Endodermal cell (in vitro differentiated cells): ENCODE results near the gene MED22. TPM values are rescaled to one million over a fixed set of nuclear protein-coding genes. Genes with fewer than 3 reads are reported as not detected.
"Not testable (repeated sequence)": the region's sequence is repeated elsewhere in the genome, so short reads cannot be mapped to it uniquely, and the experiment has no call there.

Source experiments
- DNase-seq: peaks from one replicate; pipeline ENCODE4 v3.0.0-alpha.2; 2017
- H3K27ac ChIP-seq: 2 replicates; pipeline ENCODE4 v1.5.1; 2013; ENCODE audit warnings: mild to moderate bottlenecking, low read depth, low read length, moderate library complexity
- H3K27me3 ChIP-seq: 2 replicates; pipeline ENCODE4 v1.6.1; 2013; ENCODE audit warnings: mild to moderate bottlenecking, low read length, moderate library complexity; ENCODE audit not compliant: insufficient read depth, control insufficient read depth, poor library complexity, severe bottlenecking
- H3K36me3 ChIP-seq: 2 replicates; pipeline ENCODE4 v1.7.0; 2013; ENCODE audit warnings: mild to moderate bottlenecking, low read length, moderate library complexity; ENCODE audit not compliant: control insufficient read depth, insufficient read depth
- H3K4me1 ChIP-seq: one replicate; pipeline ENCODE4 v1.7.0; 2013; ENCODE audit warnings: low read length; ENCODE audit not compliant: control insufficient read depth, insufficient read depth
- H3K4me3 ChIP-seq: 2 replicates; pipeline ENCODE4 v1.5.1; 2013; ENCODE audit warnings: mild to moderate bottlenecking, low read length, moderate library complexity
- H3K9ac ChIP-seq: 2 replicates; pipeline ENCODE4 v1.6.1; 2013; ENCODE audit warnings: mild to moderate bottlenecking, low read length, moderate library complexity; ENCODE audit not compliant: poor library complexity, severe bottlenecking; ENCODE audit errors: extremely low read depth
- H3K9me3 ChIP-seq: 2 replicates; pipeline ENCODE4 v1.6.1; 2013; ENCODE audit warnings: mild to moderate bottlenecking, low read length, moderate library complexity; ENCODE audit not compliant: control insufficient read depth
- H3K27ac Mint-ChIP-seq: 2 replicates; pipeline ENCODE4 v1.8.0; 2020; ENCODE audit warnings: mixed read lengths
- H3K27me3 Mint-ChIP-seq: 2 replicates; pipeline ENCODE4 v1.8.0; 2021; ENCODE audit warnings: mild to moderate bottlenecking, mixed read lengths; ENCODE audit not compliant: insufficient read depth
- H3K36me3 Mint-ChIP-seq: 2 replicates; pipeline ENCODE4 v1.8.0; 2020; ENCODE audit warnings: low read depth, mixed read lengths
- H3K4me1 Mint-ChIP-seq: 2 replicates; pipeline ENCODE4 v1.8.0; 2020; ENCODE audit warnings: mixed read lengths
- H3K4me3 Mint-ChIP-seq: 2 replicates; pipeline ENCODE4 v1.8.0; 2020; ENCODE audit warnings: mild to moderate bottlenecking, moderate library complexity, mixed read lengths
- H3K9me3 Mint-ChIP-seq: 2 replicates; pipeline ENCODE4 v1.8.0; 2020; ENCODE audit warnings: mild to moderate bottlenecking, mixed read lengths
- CTCF ChIP-seq: fragments of 200-600 bp; sonication (generic); conservative IDR thresholded peaks from 2 replicates; pipeline ENCODE4 v1.5.0; 2021; ENCODE audit warnings: antibody characterized with exemption, mild to moderate bottlenecking
- WGBS, 2 experiments: methylation state at CpG; one replicate each; pipeline versions ENCODE4 v1.1.5 to v1.1.7; 2013; ENCODE audit warnings: missing lambda C conversion rate in 2 of 2, mixed read lengths in 1 of 2; ENCODE audit not compliant: insufficient coverage in 1 of 2, insufficient read length in 1 of 2; 5-methylcytosine and 5-hydroxymethylcytosine counted together
- total RNA-seq, 2 donors: library from RNA; stranded (reverse); fragmentation: NEBNext Ultra II Directional in 1 of 2; extraction: Animal tissue kit (Norgen Biotek cat#: 25700) in 1 of 2; gene quantifications; 2 replicates in 1 of 2; 3 replicates in 1 of 2; pipeline ENCODE4 v1.2.1, GENCODE V29; 2021

Gene MED22
- total RNA-seq, 2 donors from 2014 or later: 54.6 to 57.3 TPM

- no peak overlapping the region for H3K27ac Mint-ChIP-seq
- no peak for TF ChIP-seq CTCF
- no peaks in the 10 kb centered on the region for H3K9me3 ChIP-seq
- H3K27me3 ChIP-seq: no peaks in the 10 kb centered on the region
- H3K9ac ChIP-seq: no peak overlapping the region
- H3K4me3 Mint-ChIP-seq: no peak overlapping the region
- WGBS, 2 experiments: 60 to 74% methylated on average over 4 to 8 of the region's 8 CpGs
- H3K36me3 ChIP-seq: no peaks in the 10 kb centered on the region
- H3K4me1 Mint-ChIP-seq: no peaks in the 10 kb centered on the region
- H3K27me3 Mint-ChIP-seq: peaks cover 21% of the 10 kb centered on the region
- no peak overlapping the region for H3K4me3 ChIP-seq
- no peak for DNase-seq
- H3K27ac ChIP-seq: no peak overlapping the region
- H3K4me1 ChIP-seq: no peaks in the 10 kb centered on the region
- H3K9me3 Mint-ChIP-seq: peaks cover 15% of the 10 kb centered on the region
- H3K36me3 Mint-ChIP-seq: no peaks in the 10 kb centered on the region
Measured at GRCh38 chr9:133394687-133395271, 46.8 kb upstream of the MED22 start.

GRCh38 chr9:133393399-133393798, 45.5 kb upstream of the MED22 start:
- H3K27me3 ChIP-seq: no peaks in the 10 kb centered on the region
- DNase-seq: no peak
- Mint-ChIP-seq H3K27me3 (peaks cover 25% of the 10 kb centered on the region), H3K4me1 (no peaks in the 10 kb centered on the region), H3K4me3 (no peak overlapping the region), H3K27ac (no peak overlapping the region), H3K9me3 (peaks cover 17% of the 10 kb centered on the region), H3K36me3 (no peaks in the 10 kb centered on the region)
- H3K27ac ChIP-seq: no peak overlapping the region
- H3K9ac ChIP-seq: no peak overlapping the region
- no peaks in the 10 kb centered on the region for H3K36me3 ChIP-seq
- no peaks in the 10 kb centered on the region for H3K4me1 ChIP-seq
- no peak overlapping the region for H3K4me3 ChIP-seq
- no peaks in the 10 kb centered on the region for H3K9me3 ChIP-seq
- 85 to 100% methylated on average over 3 of the region's 3 CpGs for WGBS, 2 experiments
- no peak for TF ChIP-seq CTCF

GRCh38 chr9:133392308-133392707, 44.4 kb upstream of the MED22 start:
- H3K9ac ChIP-seq, H3K4me1 Mint-ChIP-seq, H3K9me3 ChIP-seq, H3K36me3 Mint-ChIP-seq, H3K4me3 ChIP-seq, H3K27ac Mint-ChIP-seq, DNase-seq, H3K27ac ChIP-seq, H3K36me3 ChIP-seq, H3K27me3 ChIP-seq, H3K4me1 ChIP-seq, H3K4me3 Mint-ChIP-seq: not testable (repeated sequence)
- 74 to 91% methylated on average over 3 of the region's 3 CpGs for WGBS, 2 experiments
- Mint-ChIP-seq H3K27me3 (peaks cover 25% of the 10 kb centered on the region), H3K9me3 (peaks cover 17% of the 10 kb centered on the region)

GRCh38 chr9:133391449-133391848, 43.5 kb upstream of the MED22 start:
- H3K4me3 Mint-ChIP-seq, H3K4me3 ChIP-seq, H3K9ac ChIP-seq, DNase-seq, H3K4me1 Mint-ChIP-seq, H3K36me3 Mint-ChIP-seq, H3K27me3 ChIP-seq, H3K4me1 ChIP-seq, H3K27ac Mint-ChIP-seq, H3K9me3 ChIP-seq, H3K27ac ChIP-seq, H3K36me3 ChIP-seq: not testable (repeated sequence)
- 57% methylated on average over 2 of the region's 4 CpGs; no CpG with 5 or more reads in 1 of the 2 experiments for WGBS, 2 experiments
- H3K9me3 Mint-ChIP-seq: peaks cover 17% of the 10 kb centered on the region
- H3K27me3 Mint-ChIP-seq: peaks cover 25% of the 10 kb centered on the region
